GM23248 (cell line): ENCODE results near the gene STRIT1. TPM values are rescaled to one million over a fixed set of nuclear protein-coding genes. Genes with fewer than 3 reads are reported as not detected.

Experiments
- DNase-seq: peaks from one replicate; pipeline ENCODE4 v3.0.0-alpha.2; 2015
- H2AFZ ChIP-seq: fragments of 200-600 bp; sonication (generic); 2 replicates; pipeline ENCODE4 v1.6.1; 2016; ENCODE audit warnings: antibody characterized with exemption
- H3F3A ChIP-seq: fragments of 200-600 bp; sonication (generic); 2 replicates; pipeline ENCODE4 v1.6.1; 2016; ENCODE audit warnings: mild to moderate bottlenecking, antibody characterized with exemption, mixed run types; ENCODE audit not compliant: insufficient read depth
- H3K27ac ChIP-seq: fragments of 200-600 bp; sonication (generic); 2 replicates; pipeline ENCODE4 v1.5.1; 2016; ENCODE audit warnings: mild to moderate bottlenecking
- H3K27me3 ChIP-seq: fragments of 200-600 bp; sonication (generic); replicated peaks from 2 replicates; pipeline ENCODE4 v1.6.1; 2016; ENCODE audit warnings: mild to moderate bottlenecking; ENCODE audit not compliant: insufficient read depth
- H3K36me3 ChIP-seq: fragments of 200-600 bp; sonication (generic); 2 replicates; pipeline ENCODE4 v1.6.1; 2016; ENCODE audit warnings: low read depth, mild to moderate bottlenecking
- H3K4me1 ChIP-seq: fragments of 200-600 bp; sonication (generic); 2 replicates; pipeline ENCODE4 v1.6.1; 2016; ENCODE audit warnings: mild to moderate bottlenecking; ENCODE audit not compliant: insufficient read depth
- H3K4me2 ChIP-seq: fragments of 200-600 bp; sonication (generic); one replicate; pipeline ENCODE4 v1.6.1; 2016; ENCODE audit warnings: mild to moderate bottlenecking; ENCODE audit not compliant: unreplicated experiment
- H3K4me3 ChIP-seq: fragments of 200-600 bp; sonication (generic); 2 replicates; pipeline ENCODE4 v1.5.1; 2016; ENCODE audit warnings: mild to moderate bottlenecking
- H3K79me2 ChIP-seq: fragments of 200-600 bp; sonication (generic); 2 replicates; pipeline ENCODE4 v1.6.1; 2016; ENCODE audit warnings: mild to moderate bottlenecking; ENCODE audit not compliant: insufficient read depth
- H3K9ac ChIP-seq: fragments of 200-600 bp; sonication (generic); 2 replicates; pipeline ENCODE4 v1.6.1; 2016; ENCODE audit warnings: mild to moderate bottlenecking
- H3K9me2 ChIP-seq: fragments of 200-600 bp; sonication (generic); 2 replicates; pipeline ENCODE4 v1.6.1; 2016; ENCODE audit warnings: mixed run types, mild to moderate bottlenecking, moderate library complexity; ENCODE audit not compliant: insufficient read depth
- H3K9me3 ChIP-seq: fragments of 200-600 bp; sonication (generic); one replicate; pipeline ENCODE4 v1.6.1; 2017; ENCODE audit warnings: low read depth
- H4K20me1 ChIP-seq: fragments of 200-600 bp; sonication (generic); 2 replicates; pipeline ENCODE4 v1.6.0; 2016; ENCODE audit not compliant: insufficient read depth
- EZH2 ChIP-seq: fragments of 200-600 bp; sonication (generic); IDR thresholded peaks from 2 replicates; pipeline ENCODE4 v1.6.1; 2018; ENCODE audit warnings: antibody characterized with exemption, mild to moderate bottlenecking; ENCODE audit not compliant: insufficient read depth, poor library complexity, severe bottlenecking
- EZH2phosphoT487 ChIP-seq: fragments of 200-600 bp; sonication (generic); IDR thresholded peaks from 2 replicates; pipeline ENCODE4 v1.6.1; 2018; ENCODE audit warnings: antibody characterized with exemption, moderate library complexity, mild to moderate bottlenecking, low read depth; ENCODE audit not compliant: insufficient read depth
- WGBS, 2 experiments: methylation state at CpG; one replicate each; pipeline ENCODE4 v1.1.6; 2015 to 2017; ENCODE audit warnings: low lambda C conversion rate in 2 of 2, low coverage in 1 of 2; ENCODE audit errors: missing lambda C conversion rate in 2 of 2; 5-methylcytosine and 5-hydroxymethylcytosine counted together
- in situ Hi-C: fragments of 300-500 bp; cut with MboI; formaldehyde crosslinking; loops from 2 replicates; pipeline ENCODE4 v1.15.0; 2020
- polyA plus RNA-seq: library from polyadenylated mRNA; unstranded; fragments of >200 nt; fragmentation: Nextera tagmentation; extraction: Ambion mirVana; gene quantifications from 2 replicates; pipeline ENCODE4 v1.2.1, GENCODE V29; 2016
- total RNA-seq: library from RNA; depleted of rRNA; stranded (reverse); fragments of >200 nt; shearing (Covaris generic); gene quantifications from 2 replicates; pipeline ENCODE4 v1.2.3, GENCODE V29; 2014

Gene STRIT1
- total and polyA plus RNA-seq, 2 experiments from 2014 or later = not detected

DNA sequence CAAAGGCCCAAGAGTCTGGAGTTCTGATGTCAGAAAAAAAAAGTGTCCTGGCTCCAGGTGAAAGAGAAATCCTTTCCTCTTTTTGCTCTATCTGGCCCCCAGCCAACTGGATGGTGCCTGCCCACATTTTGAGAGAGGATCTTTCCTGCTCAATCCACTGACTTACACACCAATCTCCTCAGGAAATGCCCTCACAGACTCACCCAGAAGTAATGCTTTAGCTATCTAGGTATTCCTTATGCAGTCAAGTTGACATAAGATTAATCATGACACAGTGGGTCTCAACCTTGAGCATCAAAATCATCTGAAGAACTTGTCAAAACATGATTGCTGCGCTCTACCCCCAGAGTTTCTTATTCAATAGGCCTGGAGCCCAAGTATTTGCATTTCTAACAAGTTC, 31.2 kb downstream of the STRIT1 start:
- H3K27me3 ChIP-seq = no peaks in the 10 kb centered on the region
- no peak overlapping the region for H2AFZ ChIP-seq
- no peaks in the 10 kb centered on the region for H3K79me2 ChIP-seq
- no peaks in the 10 kb centered on the region for H3K9me3 ChIP-seq
- H3K4me2 ChIP-seq = no peak overlapping the region
- WGBS, 2 experiments = 88 to 100% methylated on average over 1 of the region's 1 CpG
- DNase-seq = no peak
- no peak for TF ChIP-seq EZH2phosphoT487
- no peak for TF ChIP-seq EZH2
- no peaks in the 10 kb centered on the region for H3F3A ChIP-seq
- H4K20me1 ChIP-seq = no peaks in the 10 kb centered on the region
- H3K4me1 ChIP-seq = no peaks in the 10 kb centered on the region
- H3K9ac ChIP-seq = no peak overlapping the region
- H3K27ac ChIP-seq = no peak overlapping the region
- no peaks in the 10 kb centered on the region for H3K9me2 ChIP-seq
- H3K4me3 ChIP-seq = no peak overlapping the region
- H3K36me3 ChIP-seq = no peaks in the 10 kb centered on the region
- in situ Hi-C loops = no loop called here

GRCh38 chr3:155254445-155254844, 39.0 kb downstream of the STRIT1 start:
- DNase-seq = no peak

DNA sequence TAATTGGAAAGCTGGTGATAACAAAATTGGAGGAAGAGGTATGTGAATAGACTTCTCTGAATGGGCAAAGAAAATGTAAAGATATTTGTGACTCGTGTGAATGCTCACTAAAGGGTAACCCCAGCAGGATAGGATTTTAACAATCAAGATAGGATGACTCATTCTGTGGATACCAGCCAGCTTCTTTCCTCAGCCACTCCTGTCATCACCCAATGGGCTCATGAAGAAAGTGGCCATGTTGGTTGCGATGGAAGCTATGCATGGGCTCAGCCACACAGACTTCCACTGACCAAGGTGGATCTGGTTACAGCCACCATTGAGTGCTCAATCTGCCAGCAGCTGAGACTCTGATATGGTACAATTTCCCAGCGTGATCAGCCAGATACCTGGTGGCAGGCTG, 40.9 kb downstream of the STRIT1 start:
- no peaks in the 10 kb centered on the region for H3F3A ChIP-seq
- no peaks in the 10 kb centered on the region for H3K4me1 ChIP-seq
- in situ Hi-C loops = no loop called here
- 72 to 76% methylated on average over 3 of the region's 3 CpGs for WGBS, 2 experiments
- H2AFZ ChIP-seq = no peak overlapping the region
- H3K27me3 ChIP-seq = no peaks in the 10 kb centered on the region
- H3K4me2 ChIP-seq = no peak overlapping the region
- no peaks in the 10 kb centered on the region for H3K9me3 ChIP-seq
- TF ChIP-seq EZH2phosphoT487 (no peak), EZH2 (no peak)
- H3K9ac ChIP-seq = no peak overlapping the region
- no peaks in the 10 kb centered on the region for H4K20me1 ChIP-seq
- no peak overlapping the region for H3K4me3 ChIP-seq
- no peak overlapping the region for H3K27ac ChIP-seq
- H3K36me3 ChIP-seq = no peaks in the 10 kb centered on the region
- H3K9me2 ChIP-seq = no peaks in the 10 kb centered on the region
- peak; percentile 49 for DNase-seq
- no peaks in the 10 kb centered on the region for H3K79me2 ChIP-seq

More at GRCh38 chr3:155254445-155254844, 39.0 kb downstream of the STRIT1 start:
- Histone ChIP-seq H2AFZ (no peak overlapping the region), H3K79me2 (no peaks in the 10 kb centered on the region), H3K9me2 (no peaks in the 10 kb centered on the region), H3K9me3 (no peaks in the 10 kb centered on the region), H3K4me1 (no peaks in the 10 kb centered on the region), H3K27me3 (no peaks in the 10 kb centered on the region), H3K9ac (no peak overlapping the region), H3K4me3 (no peak overlapping the region), H3K4me2 (no peak overlapping the region), H3K36me3 (no peaks in the 10 kb centered on the region), H4K20me1 (no peaks in the 10 kb centered on the region), H3K27ac (no peak overlapping the region), H3F3A (no peaks in the 10 kb centered on the region)
- TF ChIP-seq EZH2 (no peak), EZH2phosphoT487 (no peak)
- 91 to 93% methylated on average over 2 of the region's 2 CpGs for WGBS, 2 experiments
- in situ Hi-C loops = no loop called here

- H3K9me3 ChIP-seq = no peaks in the 10 kb centered on the region
- WGBS, 2 experiments = 82 to 83% methylated on average over 2 of the region's 2 CpGs
- in situ Hi-C loops = no loop called here
- no peak overlapping the region for H2AFZ ChIP-seq
- H3K4me1 ChIP-seq = no peaks in the 10 kb centered on the region
- H3K9ac ChIP-seq = no peak overlapping the region
- no peaks in the 10 kb centered on the region for H3K79me2 ChIP-seq
- no peak for TF ChIP-seq EZH2phosphoT487
- TF ChIP-seq EZH2 = no peak
- H4K20me1 ChIP-seq = no peaks in the 10 kb centered on the region
- no peaks in the 10 kb centered on the region for H3K36me3 ChIP-seq
- H3K4me2 ChIP-seq = no peak overlapping the region
- no peaks in the 10 kb centered on the region for H3F3A ChIP-seq
- H3K27ac ChIP-seq = no peak overlapping the region
- no peak overlapping the region for H3K4me3 ChIP-seq
- H3K9me2 ChIP-seq = no peaks in the 10 kb centered on the region
- no peaks in the 10 kb centered on the region for H3K27me3 ChIP-seq
- DNase-seq = no peak
These were observed 41.5 kb downstream of the STRIT1 start for GRCh38 chr3:155252021-155252420.

- Histone ChIP-seq H3K79me2 (no peaks in the 10 kb centered on the region), H4K20me1 (no peaks in the 10 kb centered on the region), H3K9ac (no peak overlapping the region), H3K27me3 (no peaks in the 10 kb centered on the region), H3K4me3 (no peak overlapping the region), H3K9me2 (no peaks in the 10 kb centered on the region), H3K27ac (no peak overlapping the region), H3K4me2 (no peak overlapping the region), H3F3A (peaks cover 12% of the 10 kb centered on the region; the same call in 1 of the 2 replicates), H3K36me3 (no peaks in the 10 kb centered on the region), H3K4me1 (peaks cover 7% of the 10 kb centered on the region), H3K9me3 (no peaks in the 10 kb centered on the region), H2AFZ (no peak overlapping the region)
- in situ Hi-C loops = no loop called here
- 81 to 83% methylated on average over 1 of the region's 1 CpG for WGBS, 2 experiments
- TF ChIP-seq EZH2phosphoT487 (no peak), EZH2 (no peak)
- DNase-seq = no peak
These were observed 44.8 kb downstream of the STRIT1 start for GRCh38 chr3:155248531-155249187.
